IMR-90 (cell line): ENCODE data around the gene P4HA1.
"Not testable (repeated sequence)": the region's sequence is repeated elsewhere in the genome, so short reads cannot be mapped to it uniquely, and the experiment has no call there.

Experiments used
- CEBPB ChIP-seq: IDR thresholded peaks from 2 replicates; pipeline ENCODE4 v1.6.1; 2012; ENCODE audit warnings: low read depth, low read length, improper control_type of control experiment
- CHD1 ChIP-seq: IDR thresholded peaks from 2 replicates; pipeline ENCODE4 v1.6.1; 2012; ENCODE audit warnings: low read depth, low read length, improper control_type of control experiment
- CTCF ChIP-seq: conservative IDR thresholded peaks from 2 replicates; pipeline ENCODE4 v1.5.1; 2012; ENCODE audit warnings: mild to moderate bottlenecking, low read depth, low read length, improper control_type of control experiment
- ELK1 ChIP-seq: fragments of 150-350 bp; IDR thresholded peaks from 2 replicates; pipeline ENCODE4 v1.6.1; 2016; ENCODE audit warnings: low read depth, mild to moderate bottlenecking, low read length, moderate library complexity, borderline replicate concordance
- FOS ChIP-seq: fragments of 150-350 bp; IDR thresholded peaks from 2 replicates; pipeline ENCODE4 v1.6.1; 2016; ENCODE audit warnings: low read depth, low read length
- MAFK ChIP-seq: IDR thresholded peaks from 2 replicates; pipeline ENCODE4 v1.6.1; 2012; ENCODE audit warnings: low read depth, low read length, improper control_type of control experiment
- MXI1 ChIP-seq: IDR thresholded peaks from 2 replicates; pipeline ENCODE4 v1.6.1; 2012; ENCODE audit warnings: low read depth, mild to moderate bottlenecking, low read length, moderate library complexity, borderline replicate concordance
- NFE2L2 ChIP-seq: fragments of 150-350 bp; IDR thresholded peaks from 2 replicates; pipeline ENCODE4 v1.6.1; 2016; ENCODE audit warnings: low read depth, mild to moderate bottlenecking, low read length
- POLR2A ChIP-seq: IDR thresholded peaks from 2 replicates; pipeline ENCODE4 v1.6.1; 2012; ENCODE audit warnings: mild to moderate bottlenecking, low read depth, low read length
- RAD21 ChIP-seq: IDR thresholded peaks from 2 replicates; pipeline ENCODE4 v1.6.1; 2012; ENCODE audit warnings: low read length, improper control_type of control experiment
- RCOR1 ChIP-seq: IDR thresholded peaks from 2 replicates; pipeline ENCODE4 v1.6.1; 2012; ENCODE audit warnings: mild to moderate bottlenecking, low read length, improper control_type of control experiment; ENCODE audit not compliant: insufficient replicate concordance
- RFX5 ChIP-seq: IDR thresholded peaks from 2 replicates; pipeline ENCODE4 v1.8.0; 2012; ENCODE audit warnings: low read depth, mild to moderate bottlenecking, low read length, moderate library complexity
- SMC3 ChIP-seq: fragments of 150-350 bp; IDR thresholded peaks from 2 replicates; pipeline ENCODE4 v1.6.1; 2016; ENCODE audit warnings: low read depth, mild to moderate bottlenecking, antibody characterized with exemption, low read length, moderate library complexity
- USF2 ChIP-seq: fragments of 150-350 bp; IDR thresholded peaks from 2 replicates; pipeline ENCODE4 v1.6.1; 2017; ENCODE audit warnings: mild to moderate bottlenecking, antibody characterized with exemption, low read length, low read depth

GRCh38 chr10:73022961-73023360, 73.7 kb downstream of the P4HA1 start:
- not testable (repeated sequence) for TF ChIP-seq CTCF, NFE2L2, CEBPB, MXI1, POLR2A, RFX5, RAD21, SMC3, CHD1, RCOR1, FOS, USF2, ELK1, MAFK
